HEK293 (cell line): ENCODE measurements around the gene C1QC.

ENCODE experiments used
- CTCF ChIA-PET: fragments of 350-600 bp; formaldehyde crosslinking; extraction: SDS; loops from one replicate; lab custom pipeline; 2021; ENCODE audit warnings: antibody characterized with exemption; lab: Yijun Ruan, JAX
- POLR2A ChIA-PET: fragments of 300-600 bp; formaldehyde crosslinking; extraction: SDS; loops from one replicate; lab custom pipeline; 2020; ENCODE audit warnings: antibody characterized with exemption, inconsistent platforms; lab: Yijun Ruan, JAX
- H3K27ac ChIP-seq: fragments of 200-500 bp; sonication (Bioruptor generic); 2 replicates; pipeline ENCODE4 v1.5.1; 2014; ENCODE audit warnings: low read depth, low read length, control low read depth, inconsistent platforms; ENCODE audit errors: extremely low read depth
- H3K36me3 ChIP-seq, 2 experiments: fragments of 200-500 bp in 1 of 2; sonication (Bioruptor generic) in 1 of 2; 1 replicate in 1 of 2; 2 replicates in 1 of 2; pipeline ENCODE4 v1.5.1; 2014 to 2017; ENCODE audit warnings: inconsistent platforms in 2 of 2, low read length in 2 of 2; ENCODE audit not compliant: control insufficient read depth in 2 of 2, insufficient read depth in 1 of 2
- H3K4me1 ChIP-seq: fragments of 200-500 bp; sonication (Bioruptor generic); 2 replicates; pipeline ENCODE4 v1.5.1; 2014; ENCODE audit warnings: mild to moderate bottlenecking, low read length, inconsistent platforms; ENCODE audit not compliant: control insufficient read depth, insufficient read depth
- H3K4me3 ChIP-seq: 2 replicates; pipeline ENCODE4 v1.5.1; 2011; ENCODE audit warnings: low read depth, mild to moderate bottlenecking, control low read depth, low read length, moderate library complexity
- H3K9me3 ChIP-seq: fragments of 200-500 bp; sonication (Bioruptor generic); 2 replicates; pipeline ENCODE4 v1.5.1; 2014; ENCODE audit warnings: low read depth, low read length, inconsistent platforms; ENCODE audit not compliant: control insufficient read depth, insufficient read depth
- HIC1 ChIP-seq: fragments of 450-650 bp; formaldehyde crosslinking; IDR thresholded peaks from 2 replicates; pipeline ENCODE4 v1.5.1; 2016; ENCODE audit warnings: missing biosample characterization, missing genetic modification characterization
- MEIS1 ChIP-seq: sonication (generic); formaldehyde crosslinking; IDR thresholded peaks from 2 replicates; pipeline ENCODE4 v1.8.1; 2022; ENCODE audit warnings: missing genetic modification reagents, mild to moderate bottlenecking, borderline replicate concordance
- PATZ1 ChIP-seq: fragments of 450-650 bp; formaldehyde crosslinking; IDR thresholded peaks from 2 replicates; pipeline ENCODE4 v1.5.1; 2016; ENCODE audit warnings: missing biosample characterization, missing genetic modification characterization
- PRDM10 ChIP-seq: fragments of 450-650 bp; formaldehyde crosslinking; IDR thresholded peaks from 2 replicates; pipeline ENCODE4 v1.5.1; 2016; ENCODE audit warnings: missing biosample characterization, missing genetic modification characterization
- SETDB1 ChIP-seq: IDR thresholded peaks from one replicate; pipeline ENCODE4 v1.6.1; 2017; ENCODE audit warnings: mild to moderate bottlenecking, low read length, moderate library complexity, mixed read lengths; ENCODE audit not compliant: insufficient read length
- TCF7L2 ChIP-seq: IDR thresholded peaks from 2 replicates; pipeline ENCODE4 v1.6.1; 2011; ENCODE audit warnings: low read depth, mild to moderate bottlenecking, inconsistent platforms, low read length, moderate library complexity, borderline replicate concordance
- ZBTB1 ChIP-seq: fragments of 450-650 bp; formaldehyde crosslinking; IDR thresholded peaks from 2 replicates; pipeline ENCODE4 v1.5.1; 2016; ENCODE audit warnings: missing biosample characterization, missing genetic modification characterization
- ZBTB7A ChIP-seq: fragments of 450-650 bp; formaldehyde crosslinking; IDR thresholded peaks from 2 replicates; pipeline ENCODE4 v1.5.1; 2016; ENCODE audit warnings: low read depth, missing biosample characterization, missing genetic modification characterization
- ZFP41 ChIP-seq: fragments of 450-650 bp; formaldehyde crosslinking; IDR thresholded peaks from 2 replicates; pipeline ENCODE4 v1.5.1; 2016; ENCODE audit warnings: missing biosample characterization, missing genetic modification characterization, borderline replicate concordance
- ZNF175 ChIP-seq: fragments of 450-650 bp; formaldehyde crosslinking; IDR thresholded peaks from 2 replicates; pipeline ENCODE4 v1.5.1; 2016; ENCODE audit warnings: missing biosample characterization, missing genetic modification characterization
- ZNF398 ChIP-seq: fragments of 450-650 bp; formaldehyde crosslinking; IDR thresholded peaks from 2 replicates; pipeline ENCODE4 v1.5.1; 2017; ENCODE audit warnings: missing biosample characterization, missing genetic modification characterization
- ZNF416 ChIP-seq: fragments of 450-650 bp; formaldehyde crosslinking; IDR thresholded peaks from 2 replicates; pipeline ENCODE4 v1.5.1; 2016; ENCODE audit warnings: missing biosample characterization, missing genetic modification characterization
- ZNF501 ChIP-seq: fragments of 450-650 bp; formaldehyde crosslinking; IDR thresholded peaks from 2 replicates; pipeline ENCODE4 v1.5.1; 2016; ENCODE audit warnings: missing biosample characterization, missing genetic modification characterization
- ZNF560 ChIP-seq: fragments of 450-650 bp; formaldehyde crosslinking; IDR thresholded peaks from 2 replicates; pipeline ENCODE4 v1.5.1; 2017; ENCODE audit warnings: missing biosample characterization, missing genetic modification characterization, borderline replicate concordance

The C1QC gene

GRCh38 chr1:22658385-22659163 lies 15.1 kb downstream of the C1QC start (continued):
- no peak for TF ChIP-seq ZNF398 (tag by site-specific recombination)
- no peak for TF ChIP-seq SETDB1
- TF ChIP-seq HIC1: no peak
- TF ChIP-seq ZFP41: no peak
- no peak for TF ChIP-seq ZNF175
- no peak for TF ChIP-seq ZNF560 (tag by site-specific recombination)
- TF ChIP-seq ZNF501 (tag by site-specific recombination): no peak
- TF ChIP-seq TCF7L2: no peak
- TF ChIP-seq ZBTB1 (tag by site-specific recombination): no peak
- no peak for TF ChIP-seq PATZ1 (tag by site-specific recombination)
- TF ChIP-seq ZBTB7A (tag by site-specific recombination): no peak

GRCh38 chr1:22660716-22661241 lies 17.3 kb downstream of the C1QC start:
- TF ChIP-seq MEIS1 (CRISPR knock-in tag) (no peak), PRDM10 (tag by site-specific recombination) (peak; percentile 30; the same call in 1 of the 2 replicates), ZNF416 (tag by site-specific recombination) (no peak)
- POLR2A ChIA-PET: no interaction called here
- Histone ChIP-seq H3K4me1 (no peaks in the 10 kb centered on the region), H3K9me3 (no peaks in the 10 kb centered on the region), H3K4me3 (no peak overlapping the region), H3K36me3 (no peaks in the 10 kb centered on the region), H3K27ac (no peak overlapping the region)
- CTCF ChIA-PET: no interaction called here
